HG03457 (cell line): ENCODE measurements around the gene UNC13B.

ENCODE experiments used
- ATAC-seq: cut with Tn5 transposase; IDR thresholded peaks from one replicate; pipeline ENCODE4 v1.9.1; 2021; ENCODE audit warnings: moderate number of reproducible peaks; ENCODE audit not compliant: unreplicated experiment

Gene UNC13B

GRCh38 chr9:35318741-35319140, 156.9 kb downstream of the UNC13B start:
- ATAC-seq, result no peak

DNA sequence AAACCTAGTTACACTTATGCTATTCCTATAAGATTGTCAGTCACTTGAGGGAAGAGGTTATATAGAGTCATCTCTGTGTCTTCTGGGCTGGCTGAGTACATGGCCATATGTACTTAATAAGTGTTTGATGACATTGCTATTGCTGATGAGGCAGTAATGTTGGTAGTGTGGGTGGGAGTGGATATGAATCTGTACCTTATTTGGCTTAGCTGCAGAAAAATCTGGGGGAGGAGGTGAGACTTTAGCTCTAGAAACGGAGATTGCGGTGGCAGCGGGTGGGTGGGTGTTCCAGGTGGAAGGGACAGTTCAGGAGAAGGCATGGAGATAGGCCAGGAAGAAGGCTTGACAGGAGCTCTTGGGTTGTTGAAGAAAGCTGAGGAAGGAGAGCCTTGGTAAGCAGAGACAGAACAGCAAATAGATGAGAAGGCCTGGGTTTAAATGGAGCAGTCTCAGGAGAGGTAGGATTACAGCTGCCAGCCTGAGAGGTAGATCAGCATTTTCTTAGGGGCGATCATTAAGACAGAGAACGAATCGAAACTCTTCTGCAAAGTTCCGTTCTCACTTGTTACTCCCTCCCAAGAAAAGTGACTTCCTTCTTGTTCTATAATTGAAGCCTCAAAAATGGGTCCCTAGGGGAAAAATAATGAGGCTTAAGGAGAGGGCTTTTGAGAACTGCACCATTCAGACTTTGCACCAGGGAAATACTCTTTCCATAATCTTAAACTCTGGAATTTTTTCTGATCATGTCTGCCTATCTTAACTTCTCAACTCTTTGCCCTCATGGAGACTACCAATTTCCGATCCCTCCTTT, 160.5 kb downstream of the UNC13B start:
- ATAC-seq, result no peak

GRCh38 chr9:35324966-35325365, 163.2 kb downstream of the UNC13B start:
- ATAC-seq, result no peak

DNA sequence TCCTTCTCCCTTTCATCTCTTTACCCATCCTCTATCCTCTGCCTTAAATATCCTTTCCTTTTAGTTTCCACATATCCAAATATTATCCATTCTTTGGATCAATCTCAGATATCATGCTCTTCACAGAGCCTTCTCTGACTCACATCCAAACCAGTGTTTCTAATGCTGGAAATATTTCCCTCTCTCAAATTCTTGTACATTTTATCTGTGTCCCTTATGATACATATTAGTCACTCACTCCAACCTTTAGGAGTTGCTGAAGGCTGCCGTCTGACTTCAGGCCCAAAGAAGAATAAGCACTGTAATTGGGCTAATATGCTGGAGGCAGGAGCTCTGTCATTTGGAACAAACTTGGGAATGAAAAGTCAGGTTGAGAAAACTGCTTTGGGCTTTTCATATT, 171.7 kb downstream of the UNC13B start:
- ATAC-seq, result no peak

- ATAC-seq, result no peak
Measured at GRCh38 chr9:35335164-35335563, 173.4 kb downstream of the UNC13B start.

GRCh38 chr9:35338086-35338485, 176.3 kb downstream of the UNC13B start:
- no peak for ATAC-seq

DNA sequence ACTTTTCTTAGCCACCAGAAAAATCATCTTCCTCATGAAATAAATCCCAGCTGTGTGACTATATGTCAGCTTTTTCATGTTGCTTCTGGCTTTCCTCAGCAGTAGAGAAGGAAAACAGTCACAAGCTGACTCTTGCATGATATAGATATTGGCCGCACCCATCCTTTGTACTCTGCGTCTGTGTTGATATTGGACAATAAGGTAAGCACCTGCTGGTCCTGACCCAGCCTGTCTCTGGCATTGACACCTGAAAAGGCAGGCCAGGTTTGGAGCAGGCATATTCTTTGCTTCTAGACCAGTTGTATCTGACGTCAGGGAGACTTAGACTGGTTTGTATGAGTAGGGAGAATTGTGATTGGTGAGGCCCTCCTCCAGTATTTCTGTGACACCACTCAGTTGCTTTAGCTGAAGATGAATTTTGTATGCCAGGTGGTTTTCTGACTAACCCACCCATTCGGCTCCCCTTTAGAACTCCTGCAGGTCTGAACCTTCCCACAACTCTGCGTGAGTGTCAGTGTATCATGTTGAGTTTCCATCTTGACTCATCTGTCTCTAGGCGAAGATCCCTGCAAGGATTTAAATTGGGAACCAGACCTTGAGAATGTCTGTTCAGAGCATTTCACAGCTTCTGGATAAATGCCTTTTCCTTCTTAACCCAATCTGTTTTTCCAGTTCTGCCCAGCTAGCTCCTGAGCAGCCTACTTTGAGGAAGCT, 176.9 kb downstream of the UNC13B start:
- no peak for ATAC-seq

GRCh38 chr9:35340046-35340445, 178.2 kb downstream of the UNC13B start:
- ATAC-seq, result no peak

- ATAC-seq, result no peak
Measured at GRCh38 chr9:35341021-35341420, 179.2 kb downstream of the UNC13B start.

DNA sequence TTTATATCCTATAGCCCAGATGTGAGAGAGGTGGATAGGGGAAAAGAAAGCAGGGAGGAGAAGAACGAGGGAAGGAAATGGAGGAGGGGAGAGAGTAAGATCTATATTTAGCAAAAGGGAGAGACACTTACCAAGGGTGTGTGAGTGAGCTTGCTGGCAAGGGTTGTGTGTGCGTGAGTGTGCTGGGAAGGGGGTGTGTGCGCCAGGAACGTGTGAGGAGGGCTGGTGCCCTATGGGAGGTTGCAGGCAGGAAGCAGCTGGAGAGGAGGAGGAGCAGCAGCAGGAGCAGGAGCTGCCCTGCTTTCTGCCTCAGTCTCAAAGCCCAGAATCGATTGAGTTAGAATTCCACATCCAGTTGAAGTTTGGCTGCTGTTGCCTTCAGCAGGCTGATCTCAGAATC, 179.8 kb downstream of the UNC13B start:
- ATAC-seq, result no peak

GRCh38 chr9:35342221-35342958, 180.6 kb downstream of the UNC13B start:
- ATAC-seq, result no peak

- no peak for ATAC-seq
Measured at GRCh38 chr9:35348109-35348508, 186.3 kb downstream of the UNC13B start.

DNA sequence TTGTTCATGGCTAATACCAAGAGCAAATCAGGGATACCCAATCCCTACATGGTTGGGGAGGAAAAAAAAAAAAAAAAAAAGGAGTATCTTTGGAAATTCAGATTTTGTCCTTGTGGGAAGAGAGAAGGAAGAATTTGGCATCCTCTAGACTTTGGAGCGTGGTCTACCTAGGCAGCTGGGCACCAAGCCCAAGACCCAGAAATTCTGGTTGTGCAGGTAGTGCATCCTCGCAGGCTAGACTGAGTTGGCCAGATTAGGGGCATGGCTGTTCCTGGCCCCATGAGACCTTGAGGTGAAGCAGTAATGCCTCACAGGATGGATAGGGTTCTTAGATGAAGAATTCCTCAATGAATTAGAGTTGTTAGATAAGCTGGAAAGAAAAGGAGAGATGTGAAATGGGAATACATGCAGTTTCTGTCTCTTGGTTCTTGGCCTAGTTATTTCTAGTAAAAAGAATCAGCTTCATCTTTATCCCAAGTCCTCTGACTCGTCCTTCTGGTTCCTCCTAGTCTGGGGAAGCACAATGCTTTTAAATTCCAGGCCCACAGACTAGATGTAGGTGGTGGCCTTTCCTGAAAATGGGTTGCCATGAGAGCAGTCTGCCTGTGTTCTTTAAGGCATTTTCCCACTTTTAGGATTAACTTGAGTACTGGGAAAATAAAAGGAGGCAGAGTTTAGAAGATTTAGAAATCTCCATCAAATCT, 187.6 kb downstream of the UNC13B start:
- ATAC-seq, result no peak

DNA sequence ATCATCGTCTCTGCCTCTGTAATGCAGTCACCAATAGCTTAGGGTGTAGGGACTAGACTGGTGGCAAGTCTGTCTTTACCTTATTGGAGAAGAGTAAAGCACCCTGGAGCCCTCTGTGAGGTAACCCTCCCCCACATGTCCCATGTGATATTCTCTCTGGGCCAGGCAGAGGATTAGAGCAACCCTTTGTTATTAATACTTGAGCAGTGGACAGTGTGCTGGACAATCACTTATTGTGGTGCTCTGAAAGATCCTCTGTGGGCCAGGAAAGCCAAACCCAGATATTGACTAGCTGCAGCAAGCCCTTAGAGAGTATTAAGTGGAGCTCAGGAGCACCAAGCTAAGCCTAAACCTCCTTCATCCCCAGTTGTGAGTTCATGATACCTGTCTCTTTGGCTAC, 188.4 kb downstream of the UNC13B start:
- ATAC-seq, result no peak

- ATAC-seq, result no peak
Measured at GRCh38 chr9:35350827-35351549, 189.2 kb downstream of the UNC13B start.

- ATAC-seq, result no peak
Measured at GRCh38 chr9:35353731-35354365, 192.0 kb downstream of the UNC13B start.

DNA sequence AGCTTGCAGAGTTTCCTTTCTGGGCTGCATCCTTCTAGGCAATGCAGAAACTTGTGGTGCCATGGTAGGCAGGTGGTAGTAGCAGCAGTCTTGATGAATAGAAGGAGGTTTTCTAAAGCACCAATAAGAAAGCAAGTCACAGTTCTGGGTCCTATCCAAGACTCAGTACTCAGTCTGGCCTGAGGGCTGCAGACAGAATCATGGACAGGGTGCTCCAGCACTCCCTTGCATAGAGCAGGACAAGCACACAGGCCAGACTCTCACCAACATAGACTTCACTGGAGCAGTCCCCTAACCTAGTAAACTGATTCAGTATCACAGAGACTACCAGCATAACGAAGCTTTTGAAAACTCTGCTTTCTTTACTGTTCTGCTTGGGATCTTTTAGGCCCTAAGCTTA, 194.1 kb downstream of the UNC13B start:
- no peak for ATAC-seq

DNA sequence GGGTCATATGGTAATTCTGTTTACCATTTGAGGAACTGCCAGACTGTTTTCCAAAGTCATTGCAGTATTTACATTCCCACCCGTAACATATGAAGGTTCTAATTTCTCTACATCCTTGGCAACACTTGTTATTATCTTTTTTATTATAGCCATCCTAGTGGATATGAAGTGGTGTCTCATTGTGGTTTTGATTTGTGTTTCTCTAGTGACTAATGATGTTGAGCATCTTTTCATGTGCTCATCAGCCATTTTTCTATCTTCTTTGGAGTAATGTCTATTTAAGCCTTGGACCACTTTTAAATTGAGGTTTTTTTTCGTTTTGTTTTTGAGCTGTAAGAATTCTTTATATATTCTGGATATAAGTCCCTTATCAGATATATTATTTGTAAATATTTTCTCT, 195.3 kb downstream of the UNC13B start:
- ATAC-seq, result no peak

DNA sequence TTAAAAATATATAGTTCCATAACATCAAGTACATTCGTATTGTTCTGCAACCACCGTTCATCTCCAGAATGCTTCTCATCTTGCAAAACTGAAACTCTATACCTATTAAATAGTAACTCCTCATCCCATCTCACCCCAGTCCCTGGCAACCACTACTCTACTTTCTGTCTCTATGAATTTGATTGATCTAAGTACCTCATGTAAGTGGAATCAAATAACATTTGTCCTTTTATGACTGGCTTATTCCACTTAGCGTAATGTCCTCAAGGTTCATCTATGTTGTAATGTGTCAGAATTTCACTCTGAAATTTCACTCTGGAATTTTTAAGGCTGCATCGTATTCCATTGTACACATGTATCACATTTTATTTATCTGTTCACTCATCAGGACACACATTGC, 196.0 kb downstream of the UNC13B start:
- no peak for ATAC-seq
